Fibroblast of lung (primary cell): ENCODE results near the gene NRF1. TPM values are rescaled to one million over a fixed set of nuclear protein-coding genes. Genes with fewer than 3 reads are reported as not detected.

Source experiments
- DNase-seq, 2 donors: peaks; one replicate each; pipeline versions ENCODE4 v3.0.0 to v3.0.0-alpha.2; 2010; ENCODE audit warnings: low read depth in 2 of 2
- H2AFZ ChIP-seq: 2 replicates; pipeline ENCODE4 v1.5.1; 2012; ENCODE audit warnings: low read length, control low read depth, inconsistent platforms
- H3K27ac ChIP-seq: 2 replicates; pipeline ENCODE4 v1.5.1; 2011; ENCODE audit warnings: low read length, control low read depth; ENCODE audit not compliant: insufficient read depth
- H3K27me3 ChIP-seq: 2 replicates; pipeline ENCODE4 v1.5.1; 2011; ENCODE audit warnings: mild to moderate bottlenecking, low read length; ENCODE audit not compliant: control insufficient read depth, insufficient read depth
- H3K36me3 ChIP-seq: 2 replicates; pipeline ENCODE4 v1.5.1; 2011; ENCODE audit warnings: low read length; ENCODE audit not compliant: control insufficient read depth, insufficient read depth
- H3K4me1 ChIP-seq: 2 replicates; pipeline ENCODE4 v1.5.1; 2011; ENCODE audit warnings: low read length; ENCODE audit not compliant: control insufficient read depth, insufficient read depth; ENCODE audit errors: extremely low read depth
- H3K4me2 ChIP-seq: 2 replicates; pipeline ENCODE4 v1.5.1; 2011; ENCODE audit warnings: low read length, control low read depth; ENCODE audit not compliant: insufficient read depth; ENCODE audit errors: extremely low read depth
- H3K4me3 ChIP-seq, 4 experiments: fragments of 200-600 bp in 1 of 4; sonication (generic) in 1 of 4; replicated peaks in 1 of 4; 2 replicates each; pipeline ENCODE4 v1.5.1; 2011 to 2016; ENCODE audit warnings: low read length in 4 of 4, low read depth in 3 of 4, mild to moderate bottlenecking in 3 of 4, control low read depth in 2 of 4, inconsistent platforms in 1 of 4, mixed read lengths in 1 of 4; ENCODE audit not compliant: insufficient read depth in 1 of 4; ENCODE audit errors: control extremely low read depth in 1 of 4
- H3K79me2 ChIP-seq: 2 replicates; pipeline ENCODE4 v1.5.1; 2012; ENCODE audit warnings: mild to moderate bottlenecking, low read length, inconsistent platforms; ENCODE audit not compliant: control insufficient read depth, insufficient read depth
- H3K9ac ChIP-seq: 2 replicates; pipeline ENCODE4 v1.5.1; 2011; ENCODE audit warnings: mild to moderate bottlenecking, low read length, control low read depth; ENCODE audit not compliant: insufficient read depth
- H3K9me3 ChIP-seq: 2 replicates; pipeline ENCODE4 v1.5.1; 2012; ENCODE audit warnings: low read depth, low read length; ENCODE audit not compliant: control insufficient read depth, insufficient read depth
- H4K20me1 ChIP-seq: 2 replicates; pipeline ENCODE4 v1.5.1; 2011; ENCODE audit warnings: low read length; ENCODE audit not compliant: control insufficient read depth, insufficient read depth; ENCODE audit errors: extremely low read depth
- EZH2 ChIP-seq: IDR thresholded peaks from 2 replicates; pipeline ENCODE4 v1.5.1; 2012; ENCODE audit warnings: low read length, control low read depth, mild to moderate bottlenecking; ENCODE audit errors: missing control alignments
- polyA plus RNA-seq, 2 donors: library from polyadenylated mRNA; depleted of rRNA in 1 of 2; stranded (reverse) in 1 of 2; unstranded in 1 of 2; fragments of >200 nt; gene quantifications; 2 replicates each; pipeline ENCODE4 v1.2.1, GENCODE V29; 2011 to 2012; ENCODE audit warnings: missing spikeins in 1 of 2
- total RNA-seq: library from RNA; depleted of rRNA; stranded (reverse); fragments of >200 nt; gene quantifications from 2 replicates; pipeline ENCODE4 v1.2.1, GENCODE V29; 2014
- TF ChIP-seq, protein P1 (sequence below), 2 donors: IDR thresholded peaks in 1 of 2; conservative IDR thresholded peaks in 1 of 2; 1 replicate in 1 of 2; 2 replicates in 1 of 2; pipeline ENCODE4 v1.5.1; 2011 to 2012; ENCODE audit warnings: low read length in 2 of 2, control low read depth in 1 of 2, inconsistent platforms in 1 of 2, low read depth in 1 of 2, mild to moderate bottlenecking in 1 of 2

The NRF1 gene
- total and polyA plus RNA-seq, 2 donors (not counting 1 experiment from before 2014, with no cell fraction given), result 7.3 to 15.5 TPM

DNA sequence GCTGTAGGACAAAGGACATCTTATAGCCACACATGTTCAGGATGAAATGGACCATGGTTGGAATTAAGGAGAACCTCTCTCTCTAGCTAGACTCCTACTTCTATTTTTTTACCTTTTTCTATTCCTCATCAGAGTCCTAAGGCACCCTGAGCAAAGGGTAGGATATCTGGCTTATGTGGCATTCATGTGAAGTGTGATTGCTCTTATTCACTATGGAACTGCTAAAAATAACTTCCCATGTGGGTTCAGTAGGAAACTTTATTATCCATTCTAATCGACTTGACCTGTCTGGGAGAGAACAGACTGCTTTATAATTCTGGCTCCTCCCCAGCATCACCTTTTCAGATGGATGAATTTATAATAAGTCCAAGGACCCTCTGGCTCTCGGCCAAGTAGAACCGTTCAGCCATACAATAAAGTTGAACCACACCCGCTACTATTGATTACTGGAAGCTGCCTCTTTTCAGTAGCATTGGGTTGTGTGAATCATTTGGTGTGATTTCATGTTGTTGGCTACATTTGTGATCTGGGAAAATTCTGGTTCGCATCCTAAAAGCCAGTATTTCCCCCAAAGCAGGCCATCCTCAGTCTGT lies 117.5 kb downstream of the NRF1 start:
- no peaks in the 10 kb centered on the region for H3K27me3 ChIP-seq
- no peak overlapping the region for H3K4me3 ChIP-seq
- H2AFZ ChIP-seq, result no peak overlapping the region
- no peaks in the 10 kb centered on the region for H4K20me1 ChIP-seq
- H3K9ac ChIP-seq, result no peak overlapping the region
- peaks cover 2% of the 10 kb centered on the region for H3K36me3 ChIP-seq
- no peaks in the 10 kb centered on the region for H3K4me1 ChIP-seq
- H3K27ac ChIP-seq, result no peak overlapping the region
- no peak for DNase-seq
- no peaks in the 10 kb centered on the region for H3K79me2 ChIP-seq
- H3K9me3 ChIP-seq, result no peaks in the 10 kb centered on the region
- TF ChIP-seq EZH2, result no peak
- TF ChIP-seq, protein P1, sequence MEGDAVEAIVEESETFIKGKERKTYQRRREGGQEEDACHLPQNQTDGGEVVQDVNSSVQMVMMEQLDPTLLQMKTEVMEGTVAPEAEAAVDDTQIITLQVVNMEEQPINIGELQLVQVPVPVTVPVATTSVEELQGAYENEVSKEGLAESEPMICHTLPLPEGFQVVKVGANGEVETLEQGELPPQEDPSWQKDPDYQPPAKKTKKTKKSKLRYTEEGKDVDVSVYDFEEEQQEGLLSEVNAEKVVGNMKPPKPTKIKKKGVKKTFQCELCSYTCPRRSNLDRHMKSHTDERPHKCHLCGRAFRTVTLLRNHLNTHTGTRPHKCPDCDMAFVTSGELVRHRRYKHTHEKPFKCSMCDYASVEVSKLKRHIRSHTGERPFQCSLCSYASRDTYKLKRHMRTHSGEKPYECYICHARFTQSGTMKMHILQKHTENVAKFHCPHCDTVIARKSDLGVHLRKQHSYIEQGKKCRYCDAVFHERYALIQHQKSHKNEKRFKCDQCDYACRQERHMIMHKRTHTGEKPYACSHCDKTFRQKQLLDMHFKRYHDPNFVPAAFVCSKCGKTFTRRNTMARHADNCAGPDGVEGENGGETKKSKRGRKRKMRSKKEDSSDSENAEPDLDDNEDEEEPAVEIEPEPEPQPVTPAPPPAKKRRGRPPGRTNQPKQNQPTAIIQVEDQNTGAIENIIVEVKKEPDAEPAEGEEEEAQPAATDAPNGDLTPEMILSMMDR (conservative IDR thresholded peaks at IDR 0.05 in 1 of 2, IDR thresholded peaks at IDR 0.05 in 1 of 2; ENCODE audit: low read depth in 1 of 2, low read length in 2 of 2), result no peak
- no peak overlapping the region for H3K4me2 ChIP-seq

DNA sequence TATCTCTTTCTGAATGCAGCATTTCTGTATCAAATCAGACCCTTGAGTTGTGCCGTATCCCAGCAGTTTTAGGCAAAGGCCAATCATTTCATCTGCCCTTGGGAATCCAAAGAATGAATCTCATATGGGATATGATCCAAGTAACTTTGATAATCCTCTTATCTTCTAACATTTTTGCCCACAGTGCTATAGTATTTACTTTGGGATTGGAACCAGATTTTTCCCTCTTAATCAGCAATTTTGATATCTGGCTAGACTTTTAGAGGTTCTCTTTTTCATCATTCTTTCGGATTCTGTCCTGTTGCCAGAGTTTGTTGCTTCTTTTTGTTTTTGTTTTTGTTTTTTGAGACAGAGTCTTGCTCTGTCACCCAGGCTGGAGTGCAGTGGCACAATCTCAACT lies 118.0 kb downstream of the NRF1 start:
- Histone ChIP-seq H3K9me3 (no peaks in the 10 kb centered on the region), H3K4me3 (no peak overlapping the region), H3K27me3 (no peaks in the 10 kb centered on the region), H3K4me1 (no peaks in the 10 kb centered on the region), H3K36me3 (peaks cover 2% of the 10 kb centered on the region), H3K79me2 (no peaks in the 10 kb centered on the region), H3K4me2 (no peak overlapping the region), H3K27ac (no peak overlapping the region), H4K20me1 (no peaks in the 10 kb centered on the region), H3K9ac (no peak overlapping the region), H2AFZ (no peak overlapping the region)
- no peak for DNase-seq
- TF ChIP-seq, protein P1 (conservative IDR thresholded peaks at IDR 0.05 in 1 of 2, IDR thresholded peaks at IDR 0.05 in 1 of 2; ENCODE audit: low read depth in 1 of 2, low read length in 2 of 2), result no peak
- no peak for TF ChIP-seq EZH2

DNA sequence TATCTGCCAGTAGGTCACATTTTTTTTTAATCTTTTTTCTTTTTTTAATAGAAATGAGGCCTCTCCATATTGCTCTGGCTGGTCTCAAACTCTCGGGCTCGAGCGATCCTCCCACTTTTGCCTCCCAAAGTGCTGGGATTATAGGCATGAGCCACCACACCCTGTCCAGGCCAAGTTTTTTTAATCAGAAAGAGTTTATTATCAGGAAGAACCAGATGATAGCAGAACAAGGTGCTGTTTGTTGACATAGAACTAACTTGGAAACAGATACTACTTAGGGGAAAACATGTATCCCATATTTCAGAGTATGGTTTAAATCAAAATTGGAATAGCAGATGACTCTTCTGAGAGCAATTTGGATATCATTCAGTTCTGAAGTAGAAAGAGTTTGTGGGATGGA lies 118.6 kb downstream of the NRF1 start:
- Histone ChIP-seq H3K27me3 (no peaks in the 10 kb centered on the region), H3K4me3 (no peak overlapping the region), H3K9ac (no peak overlapping the region), H3K4me1 (no peaks in the 10 kb centered on the region), H3K27ac (no peak overlapping the region), H3K4me2 (no peak overlapping the region), H3K36me3 (peaks cover 2% of the 10 kb centered on the region), H3K9me3 (no peaks in the 10 kb centered on the region), H3K79me2 (no peaks in the 10 kb centered on the region), H2AFZ (no peak overlapping the region), H4K20me1 (no peaks in the 10 kb centered on the region)
- no peak for TF ChIP-seq EZH2
- TF ChIP-seq, protein P1 (conservative IDR thresholded peaks at IDR 0.05 in 1 of 2, IDR thresholded peaks at IDR 0.05 in 1 of 2; ENCODE audit: low read depth in 1 of 2, low read length in 2 of 2), result no peak
- no peak for DNase-seq
